WTC11 (cell line): ENCODE results near the gene ACSM3.

Source experiments
- ATF1 ChIP-seq: sonication (generic); formaldehyde crosslinking; IDR thresholded peaks from 2 replicates; pipeline ENCODE4 v1.8.1; 2023; ENCODE audit warnings: mild to moderate bottlenecking, moderate library complexity, missing genetic modification reagents
- CTCF ChIP-seq: fragments of 200-600 bp; IDR thresholded peaks from 2 replicates; pipeline ENCODE4 v1.8.0; 2022; ENCODE audit warnings: antibody characterized with exemption
- FOXP4 ChIP-seq: sonication (generic); formaldehyde crosslinking; IDR thresholded peaks from 2 replicates; pipeline ENCODE4 v1.8.0; 2022; ENCODE audit warnings: mild to moderate bottlenecking, missing genetic modification reagents
- IRF2 ChIP-seq: sonication (generic); formaldehyde crosslinking; IDR thresholded peaks from 2 replicates; pipeline ENCODE4 v1.8.0; 2022; ENCODE audit warnings: low read depth, missing genetic modification reagents, borderline replicate concordance
- MLX ChIP-seq: sonication (generic); formaldehyde crosslinking; IDR thresholded peaks from 2 replicates; pipeline ENCODE4 v1.8.1; 2023; ENCODE audit warnings: mild to moderate bottlenecking, missing genetic modification reagents, moderate library complexity
- NR2C2 ChIP-seq: sonication (generic); formaldehyde crosslinking; IDR thresholded peaks from 2 replicates; pipeline ENCODE4 v1.8.0; 2022; ENCODE audit warnings: mild to moderate bottlenecking, missing genetic modification reagents
- ZNF138 ChIP-seq: sonication (generic); formaldehyde crosslinking; conservative IDR thresholded peaks from 2 replicates; pipeline ENCODE4 v1.8.1; 2022; ENCODE audit warnings: mild to moderate bottlenecking, moderate library complexity, missing genetic modification reagents

GRCh38 chr16:20766294-20766693, 2.5 kb downstream of the ACSM3 start:
- TF ChIP-seq ATF1 = no peak
- TF ChIP-seq ZNF138 = no peak
- TF ChIP-seq CTCF = no peak
- no peak for TF ChIP-seq IRF2 (CRISPR knock-in tag)
- TF ChIP-seq FOXP4 (CRISPR knock-in tag) = no peak
- TF ChIP-seq NR2C2 (CRISPR knock-in tag) = no peak
- TF ChIP-seq MLX (CRISPR knock-in tag) = no peak
